Spinal cord (tissue), 10 donors: Measurements from ENCODE around the gene OLFM2. TPM values are rescaled to one million over a fixed set of nuclear protein-coding genes. Genes with fewer than 3 reads are reported as not detected.
A peak's percentile ranks its signal among the peaks of the same experiment; 100 is the strongest.
"Not testable (repeated sequence)": the region's sequence is repeated elsewhere in the genome, so short reads cannot be mapped to it uniquely, and the experiment has no call there.

Experiments used
- DNase-seq, 6 donors: peaks; one replicate each; pipeline versions ENCODE4 v3.0.0 to v3.0.0-alpha.2; 2013 to 2015; ENCODE audit warnings: low spot score in 6 of 6, low read depth in 4 of 6
- H3K27ac ChIP-seq: one replicate; pipeline ENCODE4 v1.5.1; 2013; ENCODE audit warnings: low read depth, low read length, control low read depth
- H3K27me3 ChIP-seq: one replicate; pipeline ENCODE4 v1.6.1; 2013; ENCODE audit warnings: low read length; ENCODE audit not compliant: control insufficient read depth, insufficient read depth
- H3K36me3 ChIP-seq: one replicate; pipeline ENCODE4 v1.6.1; 2013; ENCODE audit warnings: low read length; ENCODE audit not compliant: control insufficient read depth, insufficient read depth
- H3K4me1 ChIP-seq: one replicate; pipeline ENCODE4 v1.6.1; 2013; ENCODE audit warnings: low read length; ENCODE audit not compliant: control insufficient read depth, insufficient read depth
- H3K4me3 ChIP-seq: one replicate; pipeline ENCODE4 v1.5.1; 2013; ENCODE audit warnings: low read depth, low read length, control low read depth
- H3K9me3 ChIP-seq: one replicate; pipeline ENCODE4 v1.6.1; 2013; ENCODE audit warnings: low read length; ENCODE audit not compliant: control insufficient read depth, insufficient read depth
- WGBS: methylation state at CpG from one replicate; pipeline ENCODE4 v1.1.5; 2013; ENCODE audit warnings: missing lambda C conversion rate; ENCODE audit not compliant: insufficient coverage; 5-methylcytosine and 5-hydroxymethylcytosine counted together
- polyA plus RNA-seq, 2 donors: library from polyadenylated mRNA; unstranded; fragments of 120-200 nt; gene quantifications; one replicate each; pipeline ENCODE4 v1.2.1, GENCODE V29; 2013; ENCODE audit not compliant: insufficient read length in 2 of 2
- total RNA-seq, 2 donors: library from RNA; depleted of rRNA in 1 of 2; stranded (reverse); fragments of 120-200 nt in 1 of 2; fragments of >200 nt in 1 of 2; gene quantifications; one replicate each; pipeline versions ENCODE4 v1.2.3 to v1.2.4, GENCODE V29; 2013 to 2014
- donor health status: healthy.

Gene OLFM2
- total and polyA plus RNA-seq, 4 donors = 47.9 to 251 (median 158) TPM

GRCh38 chr19:9843626-9844273 lies 92.6 kb downstream of the OLFM2 start:
- not testable (repeated sequence) for H3K9me3 ChIP-seq, H3K27me3 ChIP-seq, H3K4me3 ChIP-seq, H3K27ac ChIP-seq, DNase-seq
- peaks cover 23% of the 10 kb centered on the region for H3K4me1 ChIP-seq
- 92% methylated on average over 10 of the region's 12 CpGs for WGBS
- peaks cover 92% of the 10 kb centered on the region for H3K36me3 ChIP-seq

GRCh38 chr19:9842834-9843625 lies 93.3 kb downstream of the OLFM2 start:
- no peaks in the 10 kb centered on the region for H3K27me3 ChIP-seq
- 84% methylated on average over 8 of the region's 9 CpGs for WGBS
- H3K9me3 ChIP-seq = no peaks in the 10 kb centered on the region
- no peak overlapping the region for H3K27ac ChIP-seq
- H3K4me3 ChIP-seq = no peak overlapping the region
- peaks cover 19% of the 10 kb centered on the region for H3K4me1 ChIP-seq
- peaks cover 92% of the 10 kb centered on the region for H3K36me3 ChIP-seq
- DNase-seq = peak in 2 of 6 donors; percentile 20 to 48

- DNase-seq = no peak
- no peak overlapping the region for H3K4me3 ChIP-seq
- no peaks in the 10 kb centered on the region for H3K27me3 ChIP-seq
- no peak overlapping the region for H3K27ac ChIP-seq
- WGBS = 89% methylated on average over 1 of the region's 1 CpG
- peaks cover 24% of the 10 kb centered on the region for H3K4me1 ChIP-seq
- H3K36me3 ChIP-seq = peaks cover 65% of the 10 kb centered on the region
- H3K9me3 ChIP-seq = no peaks in the 10 kb centered on the region
These were observed 96.9 kb downstream of the OLFM2 start for GRCh38 chr19:9839415-9839814.

- 91% methylated on average over 14 of the region's 15 CpGs for WGBS
- Histone ChIP-seq H3K4me1 (peaks cover 24% of the 10 kb centered on the region), H3K27ac (no peak overlapping the region), H3K36me3 (peaks cover 54% of the 10 kb centered on the region), H3K9me3 (no peaks in the 10 kb centered on the region), H3K27me3 (no peaks in the 10 kb centered on the region), H3K4me3 (no peak overlapping the region)
- DNase-seq = no peak
These were observed 98.0 kb downstream of the OLFM2 start for GRCh38 chr19:9838324-9838723.

GRCh38 chr19:9836021-9836420 lies 100.3 kb downstream of the OLFM2 start:
- H3K9me3 ChIP-seq = no peaks in the 10 kb centered on the region
- 6% methylated on average over 3 of the region's 5 CpGs for WGBS
- H3K4me3 ChIP-seq = peak overlapping the region; percentile 65
- H3K4me1 ChIP-seq = peaks cover 14% of the 10 kb centered on the region
- H3K27ac ChIP-seq = no peak overlapping the region
- no peaks in the 10 kb centered on the region for H3K27me3 ChIP-seq
- H3K36me3 ChIP-seq = peaks cover 32% of the 10 kb centered on the region
- peak in 1 of 6 donors; percentile 9 for DNase-seq

- whole genome bisulfite sequencing = 1% methylated on average over 28 of the region's 28 CpGs
- Histone ChIP-seq H3K36me3 (peaks cover 34% of the 10 kb centered on the region), H3K9me3 (no peaks in the 10 kb centered on the region), H3K27me3 (no peaks in the 10 kb centered on the region), H3K4me1 (peaks cover 14% of the 10 kb centered on the region), H3K27ac (no peak overlapping the region), H3K4me3 (peak overlapping the region; percentile 65)
- no peak for DNase-seq
These were observed 100.8 kb downstream of the OLFM2 start for GRCh38 chr19:9835507-9835949.

- Histone ChIP-seq H3K4me3 (peak within 1 kb of the TSS; percentile 65), H3K27me3 (no peaks in the 10 kb centered on the region), H3K9me3 (no peaks in the 10 kb centered on the region), H3K27ac (peak within 1 kb of the TSS; percentile 50), H3K4me1 (peaks cover 14% of the 10 kb centered on the region), H3K36me3 (peaks cover 30% of the 10 kb centered on the region)
- whole genome bisulfite sequencing = under 1% methylated on average over 73 of the region's 73 CpGs
- peak; percentile 88 to 100 (median 98) for DNase-seq
These were observed 101.4 kb downstream of the OLFM2 start, which contains the start of gene PIN1 for GRCh38 chr19:9834726-9835506. TSS of gene PIN1 (plus strand) at chr19:9835318. CDS start at chr19:9835345, 27 bp downstream.

GRCh38 chr19:9834307-9834725 lies 102.0 kb downstream of the OLFM2 start:
- Histone ChIP-seq H3K4me1 (peaks cover 14% of the 10 kb centered on the region), H3K27me3 (no peaks in the 10 kb centered on the region), H3K27ac (peak overlapping the region; percentile 50), H3K4me3 (peak overlapping the region; percentile 53), H3K9me3 (no peaks in the 10 kb centered on the region), H3K36me3 (peaks cover 25% of the 10 kb centered on the region)
- WGBS = 53% methylated on average over 4 of the region's 6 CpGs
- DNase-seq = no peak

GRCh38 chr19:9828551-9829063 lies 107.7 kb downstream of the OLFM2 start:
- DNase-seq = no peak
- H3K27ac ChIP-seq = no peak overlapping the region
- H3K27me3 ChIP-seq = no peaks in the 10 kb centered on the region
- WGBS = 30% methylated on average over 7 of the region's 13 CpGs
- no peaks in the 10 kb centered on the region for H3K9me3 ChIP-seq
- peaks cover 21% of the 10 kb centered on the region for H3K4me1 ChIP-seq
- H3K36me3 ChIP-seq = peaks cover 11% of the 10 kb centered on the region
- peak overlapping the region; percentile 99 for H3K4me3 ChIP-seq
